GM21825 (cell line): ENCODE measurements around the gene PTDSS2.
A peak's percentile ranks its signal among the peaks of the same experiment; 100 is the strongest.
"Not testable (repeated sequence)": the region's sequence is repeated elsewhere in the genome, so short reads cannot be mapped to it uniquely, and the experiment has no call there.

Experiments used
- ATAC-seq: cut with Tn5 transposase; IDR thresholded peaks from one replicate; pipeline ENCODE4 v1.9.1; 2021; ENCODE audit warnings: mild to moderate bottlenecking, moderate library complexity; ENCODE audit not compliant: unreplicated experiment

The PTDSS2 gene

DNA sequence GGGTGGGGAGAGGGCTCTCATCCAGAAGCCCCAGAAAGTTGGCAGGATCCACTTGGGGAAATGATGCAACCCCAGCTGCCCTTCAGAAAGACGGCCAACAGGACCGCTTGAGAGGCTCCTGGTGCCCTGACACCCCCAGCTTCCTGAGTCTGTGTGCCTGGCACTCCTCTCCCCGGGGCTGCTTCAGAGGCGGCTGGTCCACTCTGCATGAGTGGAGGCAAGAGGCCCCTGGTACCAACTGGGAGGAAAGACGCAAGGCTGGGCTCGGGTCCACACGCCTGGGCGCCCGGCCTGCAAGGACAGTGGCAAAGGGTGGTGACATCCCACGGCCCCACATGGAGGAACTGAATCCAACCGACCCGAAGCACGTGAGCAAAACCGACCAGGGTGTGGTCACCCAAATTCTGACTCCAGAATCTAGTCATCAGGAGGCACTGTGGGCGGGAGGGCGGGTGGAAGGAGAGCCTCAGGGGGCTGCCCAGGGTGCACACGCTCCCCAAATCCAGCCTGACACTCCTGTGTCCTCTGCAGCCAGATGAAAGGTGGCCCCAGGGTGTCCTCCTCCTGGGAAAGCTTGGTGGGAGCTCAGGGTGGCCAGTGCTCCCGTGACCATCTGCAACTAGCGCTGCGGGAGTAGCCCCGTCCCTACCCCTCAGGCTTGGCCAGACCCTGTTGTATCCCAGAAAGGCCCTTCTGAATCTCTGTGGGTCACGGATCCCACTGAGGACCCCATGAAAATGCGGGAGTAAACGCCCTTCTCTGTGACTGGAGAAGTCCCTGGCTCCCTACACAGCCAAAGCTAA is 53.3 kb downstream of the PTDSS2 start:
- ATAC-seq = no peak

DNA sequence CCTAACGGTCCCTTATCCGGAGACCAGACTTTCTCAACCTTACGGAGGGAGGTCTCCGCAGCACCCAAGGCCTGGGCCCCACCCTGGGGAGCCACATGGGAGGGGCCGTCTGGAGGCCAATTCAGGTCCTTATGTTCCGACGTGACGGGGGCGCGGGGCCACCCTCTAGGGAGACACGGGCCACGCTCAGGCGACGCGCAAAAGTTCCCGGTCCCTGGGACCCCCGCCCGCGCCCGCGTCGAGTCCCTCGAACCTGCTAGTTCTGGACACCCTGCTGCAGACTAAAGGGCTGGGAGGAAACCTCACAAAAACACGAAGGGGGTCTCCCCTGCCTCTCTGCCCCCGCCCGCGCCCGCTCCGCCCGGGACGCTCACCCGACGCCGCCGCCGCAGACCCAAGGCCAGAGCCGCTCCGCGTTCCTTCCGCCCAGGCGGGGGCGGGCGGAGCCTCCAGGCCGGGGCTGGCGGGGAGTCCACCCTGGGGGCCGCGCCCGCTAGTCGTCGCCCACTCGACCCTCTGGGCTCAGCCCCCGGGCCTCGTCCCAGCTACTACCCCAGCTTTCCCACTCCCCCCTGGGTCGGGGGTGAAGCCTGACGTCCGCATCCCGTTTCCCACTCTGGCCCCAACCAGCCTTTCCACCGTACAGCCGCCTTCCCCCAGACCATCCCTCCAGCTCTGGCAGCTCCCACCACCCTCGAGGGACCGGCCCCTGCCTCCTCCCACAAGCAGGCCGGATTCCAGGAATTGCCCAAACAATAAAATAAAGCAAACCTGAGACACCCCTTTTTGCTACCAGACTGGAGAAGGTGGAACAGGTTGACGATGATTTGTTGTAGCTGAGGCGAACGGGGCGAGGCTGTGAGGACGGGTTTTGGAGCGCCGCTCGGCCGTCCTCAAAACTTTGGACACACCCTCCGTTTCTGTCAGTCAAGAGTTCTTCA is 54.2 kb downstream of the PTDSS2 start:
- ATAC-seq = no peak

DNA sequence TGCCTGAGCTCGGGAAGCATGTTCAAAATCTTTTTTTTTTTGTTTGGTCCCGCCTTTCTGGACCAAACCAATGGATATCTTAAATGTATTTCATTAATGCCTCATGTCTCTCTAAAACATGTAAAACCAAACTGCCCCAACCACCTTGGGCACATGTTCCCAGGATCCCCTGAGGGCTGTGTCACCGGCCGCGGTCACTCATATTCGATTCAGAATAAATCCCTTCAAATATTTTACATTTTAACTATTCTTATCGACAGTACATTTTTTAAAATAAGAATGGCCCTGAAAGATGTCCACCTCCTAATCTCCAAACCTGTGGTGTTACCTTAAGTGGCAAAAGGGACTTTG is 54.9 kb downstream of the PTDSS2 start:
- ATAC-seq = no peak

DNA sequence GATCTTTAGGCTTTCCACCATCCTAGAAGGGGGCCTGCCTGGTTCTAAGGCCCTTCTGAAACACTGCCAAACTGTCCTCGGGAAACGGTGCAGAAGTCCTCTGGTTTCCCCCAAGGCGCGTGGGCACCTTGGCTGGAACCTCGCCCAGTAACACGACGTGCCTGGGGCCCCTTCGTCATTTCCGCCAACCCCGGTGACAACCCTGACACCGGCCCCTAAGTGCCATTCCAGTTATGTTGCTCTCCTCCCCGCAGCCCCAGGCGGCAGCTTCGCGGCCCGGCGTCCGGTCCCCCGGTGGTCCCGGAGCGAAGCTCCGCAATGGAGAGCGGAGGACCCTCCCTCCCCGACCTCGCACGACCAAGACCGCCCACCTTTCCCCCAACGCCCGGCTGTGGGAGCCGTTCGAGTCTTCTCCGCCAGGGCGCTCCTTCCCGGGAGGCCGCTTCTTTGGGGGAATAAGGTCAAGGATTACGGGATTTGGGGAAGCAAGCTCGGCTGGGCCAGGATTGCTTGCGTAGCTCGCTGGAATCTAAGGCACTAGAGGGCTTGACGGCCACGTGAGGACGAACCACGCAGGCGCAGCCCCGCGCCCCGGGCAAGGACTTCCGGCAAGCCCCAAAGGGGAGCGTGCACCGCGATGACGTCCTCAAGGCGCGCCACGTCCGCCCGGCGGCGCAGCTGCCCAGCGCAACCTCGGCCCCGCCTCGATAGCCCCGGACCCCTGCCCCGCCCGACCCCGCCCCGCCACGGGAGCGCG is 56.3 kb downstream of the PTDSS2 start:
- peak; percentile 57 for ATAC-seq

DNA sequence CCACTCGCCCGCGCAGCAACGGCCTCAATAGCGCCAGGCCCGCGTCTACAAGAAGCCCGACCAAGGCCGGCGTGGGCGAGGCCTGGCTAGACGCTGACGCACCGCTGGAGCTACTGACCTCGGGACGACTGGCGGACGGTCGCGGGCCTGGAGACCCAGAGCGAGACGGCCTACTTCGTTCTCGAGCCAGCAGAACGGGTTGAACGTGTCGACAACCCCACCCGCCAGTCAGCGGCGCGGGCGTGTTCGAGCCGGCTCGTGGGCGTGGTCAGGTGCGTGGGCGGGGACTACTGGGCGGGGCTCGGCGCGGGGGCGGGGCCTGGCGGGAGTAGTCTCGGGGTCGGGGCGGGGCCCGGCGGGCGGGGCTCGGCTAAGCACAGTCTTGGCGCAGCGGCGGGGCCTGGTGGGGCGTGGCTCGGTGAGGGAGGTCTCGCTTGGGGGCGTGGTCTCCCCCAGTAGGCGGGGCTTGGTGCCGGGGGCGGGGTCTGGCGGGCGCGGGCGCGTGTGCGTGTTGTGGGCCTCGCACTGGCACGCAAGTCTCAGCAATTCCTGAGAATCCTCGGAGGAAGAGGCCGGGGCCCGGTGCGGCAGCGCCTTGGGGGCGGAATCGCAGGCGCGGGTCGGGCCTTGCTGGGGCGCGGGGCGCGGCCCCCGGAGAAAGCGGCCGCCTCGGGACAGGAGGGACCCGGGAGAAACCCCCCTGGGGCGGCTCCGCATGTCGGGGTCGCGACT is 57.1 kb downstream of the PTDSS2 start, which contains the start of gene RNH1:
Gene RNH1, minus strand, starts transcription at position 248 of the 732 bp plus-strand sequence. CDS start 5,080 bp downstream, outside the sequence.
- ATAC-seq = peak; percentile 49

DNA sequence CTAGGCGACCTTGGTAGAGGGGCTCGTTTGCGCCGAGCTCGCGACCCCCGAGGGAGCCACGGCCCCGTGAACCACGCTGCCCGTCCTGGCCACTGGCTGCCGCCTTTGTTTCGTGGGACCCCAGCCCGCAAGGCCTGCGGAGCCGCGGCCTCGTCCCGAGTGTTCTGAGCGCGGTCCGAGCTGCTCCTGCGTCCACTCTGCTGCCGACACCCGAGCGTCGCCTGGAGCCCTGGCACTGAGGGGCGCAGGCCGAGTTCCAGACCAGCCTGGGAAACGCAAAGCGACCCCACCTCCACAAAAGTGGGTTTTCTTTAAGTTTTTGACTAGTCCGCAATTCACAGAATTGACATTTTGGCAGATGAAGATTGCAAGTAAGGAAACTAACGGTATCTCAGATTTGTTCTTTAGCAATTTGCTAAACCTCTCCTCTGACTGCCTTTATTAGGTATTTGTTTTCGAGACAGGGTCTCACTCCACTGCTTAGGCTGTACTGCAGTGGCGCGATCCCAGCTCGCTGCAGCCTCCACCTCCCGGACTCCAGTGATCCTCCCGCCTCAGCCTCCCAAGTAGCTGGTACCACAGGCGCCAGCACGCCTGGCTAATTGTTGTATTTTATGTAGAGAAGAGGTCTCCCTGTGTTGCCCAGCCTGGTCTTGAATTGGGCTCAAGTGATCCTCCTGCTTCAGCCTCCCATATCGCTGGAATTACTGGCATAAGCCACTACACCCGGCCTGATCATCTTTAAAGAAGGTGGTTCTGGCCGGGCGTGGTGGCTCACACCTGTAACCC is 57.8 kb downstream of the PTDSS2 start:
- ATAC-seq = no peak

DNA sequence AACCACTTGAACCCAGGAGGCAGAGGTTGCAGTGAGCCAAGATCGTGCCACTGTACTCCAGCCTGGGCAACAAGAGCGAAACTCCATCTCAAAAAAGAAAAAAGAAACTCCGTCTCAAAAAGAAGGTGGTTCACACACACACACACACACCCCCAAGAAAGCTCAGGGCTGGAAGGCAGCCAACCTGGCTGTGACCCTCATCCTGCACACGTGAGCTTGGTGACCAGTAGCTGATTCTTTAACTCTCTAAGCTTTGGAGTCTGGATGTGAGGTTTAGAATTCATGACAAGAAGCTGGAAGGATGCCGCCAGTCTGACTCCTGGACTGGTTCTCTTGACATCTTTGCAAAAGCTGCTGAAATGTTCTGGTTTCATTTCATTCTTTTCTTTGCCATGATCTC is 58.9 kb downstream of the PTDSS2 start:
- no peak for ATAC-seq

DNA sequence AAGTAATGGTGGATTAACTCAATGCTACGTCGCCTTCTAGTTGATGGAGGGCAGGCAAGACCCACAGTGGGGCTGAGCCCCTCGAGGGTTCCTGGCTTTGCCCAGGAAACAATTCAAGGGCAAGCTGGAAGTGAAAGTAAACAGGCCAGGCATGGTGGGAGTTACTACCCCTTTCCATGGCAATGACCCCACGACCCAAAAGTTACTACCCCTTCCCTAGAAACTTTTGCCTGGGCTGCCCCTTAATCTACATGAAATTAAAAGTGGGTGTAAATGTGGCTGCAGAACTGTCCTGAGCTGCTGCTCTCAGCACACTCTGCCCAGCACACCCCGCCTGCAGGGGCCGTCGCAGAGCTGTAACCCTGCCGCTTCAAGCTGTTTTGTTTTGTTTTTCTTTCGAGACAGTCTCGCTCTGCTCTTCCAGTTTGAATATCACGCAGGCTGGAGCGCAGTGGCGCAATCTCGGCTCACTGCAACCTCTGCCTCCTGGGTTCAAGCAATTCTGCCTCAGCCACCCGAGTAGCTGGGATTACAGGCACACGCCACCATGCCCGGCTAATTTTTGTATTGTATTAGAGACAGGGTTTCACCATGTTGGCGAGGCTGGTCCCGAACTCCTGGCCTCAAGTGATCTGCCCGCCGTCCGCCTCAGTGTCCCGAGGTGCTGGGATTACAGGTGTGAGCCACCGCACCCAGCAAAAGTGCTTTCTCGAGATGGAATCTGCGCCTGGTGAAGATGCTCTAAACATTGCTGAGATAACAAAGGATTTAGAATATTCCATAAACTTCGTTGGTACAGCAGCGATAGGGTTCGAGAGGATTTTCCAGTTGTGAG is 62.9 kb downstream of the PTDSS2 start:
- ATAC-seq = no peak

DNA sequence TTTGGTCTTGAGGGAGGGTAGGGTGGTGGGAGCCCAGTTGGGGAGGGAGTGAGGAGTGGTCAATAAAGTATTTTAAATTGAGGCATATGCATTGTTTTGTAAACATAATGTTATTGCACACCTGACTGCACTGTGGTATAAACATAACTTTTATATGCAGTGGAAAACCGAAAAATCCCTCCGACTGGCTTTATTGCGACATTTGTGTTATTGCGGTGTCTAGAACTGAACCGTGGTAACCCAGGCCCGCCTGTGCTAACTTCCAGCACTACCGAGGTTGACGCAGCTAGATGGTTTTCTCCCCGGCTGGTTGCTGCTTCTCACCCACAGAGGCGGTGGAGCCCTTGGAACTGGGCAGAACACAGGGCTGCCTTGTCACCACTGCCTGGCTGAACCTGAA is 64.5 kb downstream of the PTDSS2 start:
- ATAC-seq = no peak

DNA sequence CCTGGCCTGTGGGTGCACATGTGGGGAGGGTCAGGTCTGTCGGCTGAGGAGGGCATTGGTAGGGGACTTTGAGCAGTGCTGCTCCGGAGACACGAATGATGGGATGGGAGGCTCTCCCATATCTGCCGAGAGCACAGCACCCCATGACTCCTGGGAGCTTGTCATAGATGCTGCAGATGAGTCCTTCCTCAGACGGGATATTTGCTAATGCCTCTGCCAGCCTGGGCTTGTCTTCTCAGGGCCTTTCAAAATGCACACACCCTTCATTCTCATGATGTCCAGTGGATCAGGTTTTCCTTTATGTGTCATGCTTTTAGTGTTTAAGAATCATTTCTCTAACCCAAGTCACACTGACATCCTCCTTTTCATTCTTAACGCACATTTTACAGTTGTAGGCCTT is 65.1 kb downstream of the PTDSS2 start:
- ATAC-seq = no peak

DNA sequence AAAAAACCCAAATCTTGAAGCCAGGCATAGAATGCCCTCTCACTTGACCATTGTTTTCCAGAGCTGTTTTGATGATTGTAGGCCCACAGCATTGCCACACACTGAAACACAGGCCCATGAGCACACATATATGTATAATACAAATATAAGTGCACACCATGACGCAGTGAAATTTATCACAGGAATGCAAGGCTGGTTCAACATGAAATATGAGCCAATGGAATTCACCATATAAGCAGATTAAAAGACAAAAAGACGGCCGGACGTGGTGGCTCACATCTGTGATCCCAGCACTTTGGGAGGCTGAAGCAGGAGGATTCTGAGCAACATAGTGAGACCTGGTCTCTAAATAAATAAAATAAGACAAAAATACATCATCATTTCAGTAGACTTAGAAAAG is 66.3 kb downstream of the PTDSS2 start:
- no peak for ATAC-seq

DNA sequence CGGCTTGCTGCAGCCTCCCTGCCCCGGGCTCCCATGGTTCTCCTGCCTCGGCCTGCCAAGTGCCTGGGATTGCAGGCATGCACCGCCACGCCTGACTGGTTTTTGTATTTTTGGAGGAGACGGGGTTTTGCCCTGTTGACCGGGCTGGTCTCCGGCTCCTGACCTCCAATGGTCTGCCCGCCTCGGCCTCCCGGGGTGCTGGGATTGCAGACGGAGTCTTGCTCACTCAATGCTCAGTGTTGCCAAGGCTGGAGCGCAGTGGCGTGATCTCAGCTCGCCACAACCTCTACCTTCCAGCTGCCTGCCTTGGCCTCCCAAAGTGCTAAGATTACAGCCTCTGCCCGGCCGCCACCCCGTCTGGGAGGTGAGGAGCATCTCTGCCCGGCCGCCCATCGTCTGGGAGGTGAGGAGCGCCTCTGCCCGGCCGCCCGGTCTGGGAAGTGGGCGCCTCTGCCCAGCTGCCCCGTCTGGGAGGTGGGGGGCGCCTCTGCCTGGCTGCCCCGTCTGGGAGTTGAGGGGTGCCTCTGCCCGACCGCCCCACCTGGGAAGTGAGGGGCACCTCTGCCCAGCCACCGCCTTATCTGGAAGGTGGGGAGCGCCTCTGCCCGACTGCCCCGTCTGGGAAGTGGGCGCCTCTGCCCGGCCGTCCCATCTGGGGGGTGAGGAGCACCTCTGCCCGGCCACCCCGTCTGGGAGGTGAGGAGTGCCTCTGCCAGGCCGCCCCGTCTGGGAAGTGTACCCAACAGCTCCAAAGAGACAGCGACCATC is 67.0 kb downstream of the PTDSS2 start:
- not testable (repeated sequence) for ATAC-seq

DNA sequence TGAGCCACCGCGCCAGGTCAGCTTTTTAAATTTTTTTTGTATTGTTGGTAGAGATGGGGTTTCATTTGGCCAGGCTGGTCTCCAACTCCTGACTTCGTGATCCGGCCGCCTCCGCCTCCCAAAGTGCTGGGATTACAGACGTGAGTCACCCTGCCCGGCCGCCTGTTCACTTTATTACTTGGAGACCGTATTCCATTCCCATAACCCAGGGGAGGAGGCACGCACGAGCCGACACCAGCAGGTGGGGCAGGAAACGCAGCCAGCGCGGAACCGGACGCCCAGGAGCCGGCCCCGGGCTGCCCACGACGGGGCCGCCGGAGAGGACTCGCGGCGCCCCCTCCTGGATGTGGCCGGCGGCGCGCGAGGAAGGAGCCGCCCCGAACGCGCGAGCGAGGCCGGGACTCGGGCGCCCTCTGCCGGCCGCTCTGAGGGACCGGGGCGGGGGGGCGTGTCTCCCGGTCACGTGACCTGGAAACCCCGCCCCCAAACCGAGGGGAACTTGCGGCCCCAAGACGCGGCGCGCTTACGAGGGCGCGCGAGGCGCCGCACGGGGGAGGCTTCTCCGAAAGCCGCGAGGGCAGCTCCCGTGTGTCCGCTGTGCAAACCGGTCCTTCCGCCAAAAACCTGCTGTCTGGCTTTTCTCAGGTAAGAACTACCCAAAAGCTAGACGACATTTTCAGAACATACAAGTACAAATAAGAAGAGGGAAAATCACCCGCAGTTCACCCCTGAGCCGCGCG is 68.6 kb downstream of the PTDSS2 start:
- ATAC-seq = peak; percentile 84

DNA sequence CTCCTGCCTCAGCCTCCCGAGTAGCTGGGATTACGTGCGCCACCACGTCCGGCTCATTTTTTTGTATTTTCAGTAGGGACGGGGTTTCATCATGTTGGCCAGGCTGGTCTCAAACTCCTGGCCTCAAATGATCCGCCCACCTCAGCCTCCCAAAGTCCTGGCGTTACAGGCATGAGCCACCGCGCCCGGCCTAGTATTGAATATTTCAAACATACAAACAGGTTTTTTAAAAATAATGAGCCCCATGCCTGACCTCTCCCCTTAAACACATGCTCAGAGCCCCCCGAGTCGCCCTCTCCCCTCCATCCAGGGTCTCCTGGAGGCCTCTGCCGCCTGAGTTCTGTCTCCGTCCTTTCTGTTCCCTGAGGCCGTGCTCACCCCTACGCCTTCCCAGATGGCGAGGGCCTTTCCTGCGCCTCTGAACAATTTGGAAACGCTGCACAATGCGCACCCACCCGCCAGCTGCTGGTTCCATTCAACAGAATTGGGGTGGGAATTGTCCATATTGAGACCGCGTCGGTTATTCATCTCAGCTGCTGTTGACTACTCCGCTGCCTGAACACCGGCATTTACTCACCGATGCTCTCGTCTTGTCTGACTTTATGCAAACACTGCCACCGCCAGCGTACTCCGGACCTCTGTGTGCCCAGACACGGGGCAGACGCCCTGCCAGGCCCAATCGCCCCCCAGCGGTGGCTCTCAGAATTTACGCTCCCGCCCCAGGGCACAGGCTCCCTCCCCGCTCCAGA is 70.5 kb downstream of the PTDSS2 start:
- no peak for ATAC-seq

DNA sequence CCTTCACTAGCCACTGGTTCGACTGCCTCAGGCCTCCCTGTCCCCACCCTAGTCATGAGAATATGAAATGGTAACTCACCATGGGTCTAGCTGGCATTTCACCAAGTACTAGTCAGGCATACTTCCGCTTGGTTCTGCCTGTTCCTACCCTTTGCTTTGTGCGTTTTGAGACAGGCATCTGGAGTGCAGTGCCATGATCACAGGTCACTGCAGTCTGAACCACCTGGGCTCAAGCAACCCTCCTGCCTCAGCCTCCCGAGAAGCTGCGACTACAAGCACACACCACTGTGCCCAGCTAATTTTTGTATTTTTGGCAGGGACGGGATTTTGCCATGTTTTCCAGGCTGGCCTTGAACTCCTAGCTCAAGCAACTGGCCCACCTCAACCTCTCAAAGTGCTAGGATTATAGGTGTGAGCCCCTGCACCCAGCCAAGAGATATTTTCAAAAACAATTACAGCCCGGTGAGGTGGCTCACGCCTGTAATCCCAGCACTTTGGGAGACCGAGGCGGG is 71.2 kb downstream of the PTDSS2 start:
- ATAC-seq = no peak

DNA sequence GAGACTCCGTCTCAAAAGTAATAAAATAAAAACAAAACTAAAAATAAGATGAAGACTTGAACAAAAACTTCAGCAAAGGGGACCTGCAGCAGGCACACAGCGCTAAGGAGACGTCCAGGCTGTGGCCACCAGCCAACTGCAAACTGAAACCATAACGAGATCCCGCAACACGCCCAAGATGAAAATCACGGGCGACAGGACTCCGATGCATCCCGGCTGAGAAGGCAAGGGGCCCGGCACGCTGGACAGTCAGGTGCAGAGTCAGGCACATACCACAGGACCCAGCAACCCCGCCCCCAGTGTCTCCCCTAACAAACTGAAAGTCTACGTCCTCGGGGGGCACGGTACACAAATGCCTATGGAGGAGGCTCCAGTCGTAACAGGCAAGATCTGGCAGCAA is 76.1 kb downstream of the PTDSS2 start:
- ATAC-seq = no peak
